NCI-H1105 (cell line): ENCODE measurements around the gene INO80B.
"Not testable (repeated sequence)": the region's sequence is repeated elsewhere in the genome, so short reads cannot be mapped to it uniquely, and the experiment has no call there.

ENCODE experiments used
- DNase-seq: peaks from one replicate; lab custom pipeline; 2025; lab: John Stamatoyannopoulos, UW

The INO80B gene

DNA sequence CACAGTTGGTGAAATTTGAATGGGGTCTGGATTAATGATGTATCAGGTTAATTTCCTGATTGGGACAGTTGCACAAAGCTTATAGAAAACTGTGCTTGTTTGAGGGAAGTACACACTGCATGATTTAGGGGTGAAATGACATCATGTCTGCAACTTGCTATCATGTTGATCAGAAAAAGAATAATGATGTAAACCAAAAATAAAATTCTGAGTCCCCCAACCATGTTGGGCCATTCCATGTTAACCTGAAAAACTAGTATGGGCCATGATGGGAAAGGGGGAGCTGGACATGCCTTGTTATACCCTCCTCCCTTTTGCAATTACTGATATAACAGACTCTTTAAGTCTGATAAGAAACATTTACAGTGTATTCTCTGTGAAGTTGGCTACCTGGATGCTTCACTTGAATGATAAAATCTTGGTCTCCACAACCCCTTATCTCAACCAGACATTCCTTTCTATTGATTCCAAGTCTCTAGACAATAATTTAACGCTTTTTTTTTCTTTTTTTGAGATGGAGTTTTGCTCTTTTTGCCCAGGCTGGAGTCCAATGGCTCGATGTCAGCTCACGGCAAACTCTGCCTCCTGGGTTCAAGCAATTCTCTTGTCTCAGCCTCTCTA lies 4.2 kb upstream of the INO80B start:
- no peak for DNase-seq

DNA sequence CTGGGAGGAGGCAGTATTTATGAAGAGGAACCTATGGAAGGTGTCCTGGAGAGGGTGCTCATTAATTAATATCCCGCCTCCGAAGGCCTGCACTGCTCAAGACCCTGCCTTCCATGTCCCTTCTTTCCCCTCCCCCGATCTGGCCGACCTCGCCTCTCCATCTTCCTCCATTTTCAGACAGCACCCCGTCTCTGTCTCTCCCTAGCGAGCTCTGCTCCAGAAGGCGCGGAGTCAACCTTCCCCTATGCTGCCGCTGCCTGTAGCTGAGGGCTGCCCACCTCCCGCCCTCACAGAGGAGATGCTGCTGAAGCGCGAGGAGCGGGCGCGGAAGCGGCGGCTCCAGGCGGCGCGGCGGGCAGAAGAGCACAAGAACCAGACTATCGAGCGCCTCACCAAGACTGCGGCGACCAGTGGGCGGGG lies 2.3 kb downstream of the INO80B start:
- no peak for DNase-seq

DNA sequence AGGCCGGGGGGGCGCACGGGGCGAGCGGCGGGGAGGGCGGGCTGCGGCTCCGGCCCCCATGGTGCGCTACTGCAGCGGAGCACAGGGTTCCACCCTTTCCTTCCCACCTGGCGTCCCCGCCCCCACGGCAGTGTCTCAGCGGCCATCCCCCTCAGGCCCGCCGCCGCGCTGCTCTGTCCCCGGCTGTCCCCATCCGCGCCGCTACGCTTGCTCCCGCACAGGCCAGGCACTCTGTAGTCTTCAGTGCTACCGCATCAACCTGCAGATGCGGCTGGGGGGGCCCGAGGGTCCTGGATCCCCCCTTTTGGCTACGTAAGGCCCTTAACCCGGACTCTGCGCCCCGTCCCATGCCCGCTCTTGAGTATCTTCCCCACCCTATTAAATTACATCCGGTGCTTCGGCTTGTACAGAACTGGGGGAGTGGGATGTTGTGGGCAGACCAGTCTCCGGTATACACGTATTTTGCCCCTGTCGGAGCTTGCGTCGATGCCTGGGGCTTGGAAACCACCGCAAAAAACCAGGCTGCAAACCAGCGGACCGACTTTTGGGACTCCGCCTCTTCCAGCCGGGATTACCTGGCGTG lies 2.8 kb downstream of the INO80B start:
- peak; percentile 83 for DNase-seq

DNA sequence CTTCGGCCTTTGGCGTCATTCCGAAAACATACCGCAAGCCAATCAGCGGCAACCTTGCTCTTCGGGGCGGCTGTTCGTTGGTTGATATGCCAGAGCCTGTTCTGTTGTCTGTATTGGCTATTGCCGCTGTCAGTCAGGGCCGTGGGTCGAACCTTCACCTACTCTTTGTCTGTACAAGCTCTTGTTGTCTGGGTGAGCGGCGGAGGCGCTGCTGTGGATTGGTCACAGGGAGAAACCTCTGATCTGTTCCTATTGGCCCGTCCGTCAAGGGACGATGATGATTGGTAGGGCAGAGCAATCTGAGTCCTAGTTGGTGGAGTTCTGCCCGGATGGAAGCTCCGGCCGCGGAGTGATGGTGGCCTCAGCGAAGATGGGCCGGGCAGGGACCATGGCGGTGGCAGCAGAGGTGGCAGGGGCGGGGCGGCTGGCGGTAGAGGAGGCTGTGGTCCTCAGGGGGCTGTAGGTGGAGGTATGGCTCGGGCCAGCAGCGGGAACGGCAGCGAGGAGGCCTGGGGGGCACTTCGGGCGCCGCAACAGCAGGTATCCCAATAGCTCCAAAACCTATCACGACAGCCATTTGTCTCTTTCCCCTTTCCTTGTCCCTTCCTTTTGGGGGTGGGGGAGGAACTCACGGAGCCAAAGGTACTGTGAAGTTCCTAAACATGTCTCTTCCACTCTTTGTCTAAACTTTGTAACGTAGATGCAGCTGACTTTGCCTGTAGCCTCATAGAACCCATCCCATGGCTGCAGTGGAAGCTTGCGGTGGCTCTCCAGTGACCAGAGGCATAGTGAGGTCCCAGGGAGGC lies 3.4 kb downstream of the INO80B start, which contains the start of gene WBP1:
Gene WBP1, plus strand, starts transcription at position 307 of the 806 bp plus-strand sequence. Its CDS starts 165 bp downstream, at position 472.
- peak; percentile 98 for DNase-seq

DNA sequence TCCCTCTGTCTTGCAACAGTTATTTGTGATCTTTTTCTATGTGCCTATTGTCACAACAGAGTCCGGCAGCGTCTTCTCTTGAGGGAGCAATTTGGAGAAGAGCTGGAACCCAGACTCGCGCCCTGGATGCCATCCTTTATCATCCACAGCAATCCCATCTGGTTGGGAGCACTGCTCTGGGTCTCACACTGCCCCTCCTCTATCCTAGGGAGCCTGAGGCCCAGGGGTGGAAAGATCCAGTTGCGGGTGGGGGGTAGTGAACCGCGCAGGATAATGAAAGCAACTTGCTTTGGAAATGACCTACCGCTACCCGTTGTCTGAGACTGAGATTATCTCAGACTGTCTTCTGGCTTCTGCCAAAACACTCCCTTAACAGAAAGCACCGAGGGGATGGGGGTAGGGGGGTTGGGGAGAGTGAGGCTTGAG lies 4.1 kb downstream of the INO80B start:
- no peak for DNase-seq

DNA sequence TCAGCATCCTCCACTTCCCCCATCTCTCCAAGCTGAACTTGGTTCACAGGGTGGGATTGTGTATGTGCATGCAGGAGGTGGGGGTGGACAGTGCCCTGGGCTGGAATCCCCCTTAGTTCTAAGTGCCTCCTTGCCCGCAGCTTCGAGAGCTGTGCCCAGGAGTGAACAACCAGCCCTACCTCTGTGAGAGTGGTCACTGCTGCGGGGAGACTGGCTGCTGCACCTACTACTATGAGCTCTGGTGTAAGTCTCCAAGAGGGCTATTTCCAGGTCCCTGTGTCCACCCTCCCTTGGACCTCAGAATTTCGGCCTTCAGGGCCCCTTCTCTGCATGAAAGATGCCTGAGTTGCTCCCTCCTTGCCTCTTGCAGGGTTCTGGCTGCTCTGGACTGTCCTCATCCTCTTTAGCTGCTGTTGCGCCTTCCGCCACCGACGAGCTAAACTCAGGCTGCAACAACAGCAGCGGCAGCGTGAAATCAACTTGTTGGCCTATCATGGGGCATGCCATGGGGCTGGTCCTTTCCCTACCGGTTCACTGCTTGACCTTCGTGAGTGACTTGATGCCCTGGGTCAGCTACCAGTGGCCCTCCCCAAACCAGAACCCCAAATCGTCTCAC lies 4.7 kb downstream of the INO80B start:
- not testable (repeated sequence) for DNase-seq

DNA sequence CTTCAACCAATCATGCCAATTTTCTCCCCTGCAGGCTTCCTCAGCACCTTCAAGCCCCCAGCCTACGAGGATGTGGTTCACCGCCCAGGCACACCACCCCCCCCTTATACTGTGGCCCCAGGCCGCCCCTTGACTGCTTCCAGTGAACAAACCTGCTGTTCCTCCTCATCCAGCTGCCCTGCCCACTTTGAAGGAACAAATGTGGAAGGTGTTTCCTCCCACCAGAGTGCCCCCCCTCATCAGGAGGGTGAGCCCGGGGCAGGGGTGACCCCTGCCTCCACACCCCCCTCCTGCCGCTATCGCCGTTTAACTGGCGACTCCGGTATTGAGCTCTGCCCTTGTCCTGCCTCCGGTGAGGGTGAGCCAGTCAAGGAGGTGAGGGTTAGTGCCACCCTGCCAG lies 5.3 kb downstream of the INO80B start:
- DNase-seq: not testable (repeated sequence)

DNA sequence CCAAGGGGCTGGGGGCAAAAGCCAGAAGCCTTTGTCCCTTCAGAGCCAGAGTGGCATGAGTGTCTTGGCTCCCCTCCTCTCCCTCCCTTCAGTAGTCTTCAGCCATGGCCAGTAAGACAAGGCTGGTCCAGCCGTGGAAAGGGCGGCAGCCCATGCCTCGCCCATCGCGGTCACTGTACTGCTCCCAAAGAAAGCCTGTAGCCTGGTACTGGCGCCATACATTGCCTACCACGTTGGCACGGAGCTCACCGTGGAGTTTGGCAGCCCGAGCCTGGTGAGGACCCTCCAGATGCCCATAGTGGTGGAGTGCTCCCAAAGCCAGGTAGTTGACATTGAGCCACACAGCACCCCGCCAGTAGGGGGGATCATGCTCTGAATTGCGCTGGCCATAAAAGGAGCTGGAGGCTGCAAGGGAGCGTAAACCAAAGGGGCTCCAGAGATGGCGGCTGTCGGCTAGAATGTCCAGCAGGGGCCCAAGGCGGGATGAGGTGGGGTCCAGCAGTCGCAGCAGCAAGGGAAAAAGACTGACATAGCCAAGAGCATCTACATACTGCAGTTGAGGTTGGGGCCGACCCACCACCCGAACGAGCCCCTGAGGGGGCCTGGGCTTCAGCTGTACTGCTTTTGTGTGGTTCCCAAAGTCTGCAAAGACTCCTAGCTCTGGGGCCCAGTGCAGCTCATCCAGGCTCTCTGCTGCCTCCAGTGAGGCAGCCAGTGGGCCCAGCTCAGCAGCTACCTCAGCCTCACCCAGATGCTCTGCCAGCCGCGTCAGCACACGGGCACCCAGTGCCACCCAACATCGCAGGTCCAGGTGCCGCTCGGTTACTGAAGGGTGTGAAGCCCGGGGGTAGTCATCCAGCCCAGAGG lies 6.5 kb downstream of the INO80B start:
- DNase-seq: no peak

DNA sequence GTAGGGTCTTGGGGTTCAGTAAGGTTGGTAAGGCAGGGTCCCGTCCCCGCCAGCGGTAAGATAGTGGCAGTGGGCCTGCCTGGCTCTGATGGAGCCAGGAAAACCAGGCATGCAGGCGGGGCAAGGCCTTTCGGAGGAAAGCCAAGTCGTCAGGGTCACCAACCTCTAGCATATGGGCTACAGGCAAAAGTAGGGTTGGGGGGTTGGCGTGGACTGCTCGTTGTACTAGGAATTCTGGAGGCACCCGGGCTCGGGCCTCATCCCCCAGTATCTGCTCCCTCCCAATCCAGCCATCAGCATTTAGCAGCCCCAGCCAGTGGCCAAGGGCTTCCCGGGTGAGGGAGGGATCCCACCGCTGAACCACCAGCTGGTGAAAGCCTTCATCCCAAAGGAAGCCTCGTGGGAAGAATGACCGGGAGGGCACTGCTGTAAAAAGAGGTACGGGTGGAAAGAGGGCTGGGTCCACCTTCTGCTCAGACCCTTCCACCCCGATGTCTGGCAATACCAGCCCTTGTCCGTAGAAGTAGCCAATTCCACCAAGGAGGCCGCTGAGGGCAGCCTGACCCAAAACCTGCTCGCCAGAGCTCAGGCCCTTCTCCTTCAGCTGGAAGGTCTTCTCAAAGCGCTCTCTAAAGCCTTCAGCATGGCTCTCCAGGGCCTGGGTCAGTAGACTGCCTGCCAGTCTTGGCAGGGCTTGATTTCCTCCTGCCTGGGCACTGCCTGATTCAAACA lies 7.3 kb downstream of the INO80B start:
- no peak for DNase-seq

DNA sequence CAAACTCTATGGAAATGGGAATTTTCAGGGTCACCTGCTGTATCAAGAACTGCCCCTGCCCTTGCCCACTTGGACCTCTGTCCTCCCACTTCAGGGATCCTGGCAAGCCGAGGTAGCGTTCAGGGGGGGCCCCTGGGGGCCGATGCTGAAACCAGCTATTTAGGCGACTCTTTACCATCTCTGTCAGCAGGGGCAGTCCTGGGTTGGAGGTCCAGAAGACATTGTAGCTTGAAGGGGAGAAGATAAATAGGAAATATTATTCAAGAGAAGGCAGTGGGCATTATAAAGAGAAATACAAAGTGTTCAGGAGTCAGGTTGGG lies 7.9 kb downstream of the INO80B start:
- no peak for DNase-seq

DNA sequence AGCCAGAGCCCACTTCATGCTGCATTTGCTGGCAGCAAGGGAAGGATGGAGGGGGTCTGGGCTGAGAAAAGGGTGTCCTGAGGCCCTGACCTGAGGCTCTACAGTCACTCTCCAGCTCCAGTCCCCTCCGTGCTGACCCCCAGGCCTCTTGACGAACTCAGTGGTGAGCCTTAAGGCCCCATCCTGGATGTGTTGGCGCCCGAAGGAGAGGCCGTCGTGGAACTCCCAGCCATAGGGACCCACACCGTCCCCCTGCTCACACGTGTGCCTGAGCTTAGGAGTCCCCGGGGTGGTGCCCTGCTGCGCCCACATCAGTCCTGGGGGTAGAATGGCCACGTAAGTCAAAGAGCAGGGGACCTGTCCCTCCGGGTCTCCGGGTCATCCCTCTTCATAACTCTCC lies 9.5 kb downstream of the INO80B start:
- no peak for DNase-seq

DNA sequence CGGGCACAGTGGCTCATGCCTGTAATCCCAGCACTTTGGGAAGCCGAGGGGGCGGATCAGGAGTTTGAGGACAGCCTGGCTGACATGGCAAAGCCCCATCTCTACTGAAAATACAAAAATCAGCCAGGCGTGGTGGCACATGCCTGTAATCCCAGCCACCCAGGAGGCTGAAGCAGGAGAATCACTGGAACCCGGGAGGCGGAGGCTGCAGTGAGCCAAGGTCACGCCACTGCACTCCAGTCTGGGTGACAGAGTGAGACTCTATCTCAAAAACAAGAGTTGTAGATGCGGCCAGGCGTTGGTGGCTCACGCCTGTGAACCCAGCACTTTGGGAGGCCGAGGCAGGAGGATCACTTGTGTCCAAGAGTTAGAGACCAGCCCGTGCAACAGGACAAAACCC lies 15.9 kb downstream of the INO80B start:
- not testable (repeated sequence) for DNase-seq

DNA sequence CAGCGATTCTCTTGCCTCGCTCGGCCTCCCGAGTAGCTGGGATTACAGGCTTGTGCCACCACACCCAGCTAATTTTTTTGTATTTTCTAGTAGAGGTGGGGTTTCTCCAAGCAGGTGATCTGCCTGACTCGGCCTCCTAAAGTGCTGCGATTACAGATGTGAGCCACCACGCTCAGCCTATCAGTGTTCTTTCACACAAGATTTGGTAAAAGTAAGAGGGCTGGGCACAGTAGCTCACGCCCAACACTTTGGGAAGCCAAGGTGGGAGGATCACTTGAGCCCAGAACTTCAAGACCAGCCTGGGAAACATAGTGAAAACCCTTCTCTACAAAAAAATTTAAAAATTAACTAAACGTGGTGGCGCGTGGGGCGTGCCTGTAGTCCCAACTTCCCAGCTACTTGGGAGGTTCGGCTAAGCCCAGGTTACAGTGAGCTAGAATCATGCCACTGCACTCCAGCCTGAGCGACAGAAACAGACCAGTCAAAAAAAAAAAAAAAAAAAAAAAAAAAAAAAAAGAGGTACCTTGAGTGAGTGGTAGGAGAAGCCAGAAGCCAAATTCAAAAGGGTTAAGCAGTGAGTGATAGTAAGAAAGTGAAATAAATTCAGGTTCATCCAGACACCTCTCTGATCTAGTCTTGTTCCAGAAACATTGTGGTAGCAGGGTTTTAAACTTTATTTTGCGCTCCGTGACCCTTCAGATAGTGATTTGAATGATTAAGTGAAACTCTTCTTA lies 16.6 kb downstream of the INO80B start:
- no peak for DNase-seq

DNA sequence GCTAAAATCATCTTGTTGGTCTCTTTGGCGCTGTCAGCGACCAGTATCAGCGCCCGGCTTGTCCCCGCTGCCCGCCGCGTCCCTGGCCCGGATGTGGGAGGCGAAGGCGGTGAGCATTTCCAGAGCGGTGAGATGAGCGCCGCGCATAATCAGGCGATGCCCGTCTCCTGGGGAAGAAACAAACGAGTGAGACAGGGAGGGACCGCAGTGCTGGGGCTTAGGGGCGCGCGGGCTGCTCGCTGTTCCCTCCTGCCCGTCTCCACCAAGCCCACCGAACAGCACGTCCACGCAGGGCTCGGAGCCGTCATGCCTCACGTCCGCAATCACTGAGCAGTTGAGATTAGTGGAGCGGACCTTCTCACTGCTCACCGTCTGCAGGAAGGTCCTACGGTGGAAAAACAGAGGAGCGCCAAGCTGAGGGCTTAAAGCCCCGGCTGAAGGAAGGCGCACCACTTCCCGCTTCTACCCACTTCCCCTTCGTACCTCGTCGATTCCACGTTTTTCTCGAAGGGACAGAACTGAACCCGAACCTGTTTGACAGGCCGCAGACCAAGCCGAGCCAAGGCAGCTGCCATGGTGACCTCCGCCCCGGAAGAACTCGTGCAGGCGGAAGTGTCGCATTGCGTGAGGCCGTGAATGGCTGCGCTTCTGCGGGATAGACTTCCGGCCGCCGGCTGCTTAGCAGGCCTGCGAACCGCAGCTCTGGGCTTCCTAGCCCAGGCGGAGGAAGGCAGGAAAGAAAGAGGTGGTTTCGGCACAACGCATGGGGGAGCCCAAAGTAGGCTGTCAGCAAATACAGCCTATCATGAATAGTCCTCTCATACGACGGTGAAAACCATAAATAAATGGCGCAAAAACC lies 17.4 kb downstream of the INO80B start, which contains the start of gene MRPL53:
Gene MRPL53, minus strand, starts transcription at position 595 of the 859 bp plus-strand sequence. Its CDS starts 20 bp downstream, at position 575.
- peak; percentile 88 for DNase-seq

DNA sequence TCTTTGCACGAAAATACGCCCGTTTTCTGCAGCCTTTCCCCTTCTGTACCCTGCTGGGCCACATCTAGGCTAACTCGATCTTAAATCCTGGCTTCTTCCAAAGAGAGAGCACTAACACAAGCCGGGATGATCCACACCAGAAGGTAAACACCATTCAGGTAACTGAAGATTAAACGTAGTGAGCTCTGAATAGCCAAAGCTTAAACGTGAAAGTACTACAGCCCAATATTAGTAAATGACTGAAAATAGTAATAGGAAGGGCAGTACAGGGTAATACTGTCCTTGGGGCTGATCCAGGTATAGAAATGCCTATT lies 18.0 kb downstream of the INO80B start:
- no peak for DNase-seq

DNA sequence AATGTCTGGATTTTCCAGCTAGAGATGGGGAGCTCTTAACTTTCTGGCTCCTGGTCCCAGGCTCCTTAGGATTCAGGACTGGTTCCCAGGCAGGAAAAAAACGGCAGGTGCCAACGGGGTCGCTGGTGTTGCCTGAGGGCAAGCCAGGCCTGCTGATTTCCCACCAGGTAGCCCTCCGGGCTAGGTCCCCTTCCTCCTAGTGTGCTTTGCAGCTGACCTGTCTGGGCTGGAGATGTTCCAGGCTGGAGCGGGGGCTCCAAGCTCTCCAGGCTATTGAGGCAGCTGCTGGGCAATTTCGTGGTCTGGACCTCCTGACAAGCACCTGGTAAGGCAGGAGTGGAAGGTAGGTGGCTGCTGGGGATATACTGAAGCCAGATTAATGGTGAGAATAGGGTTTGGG lies 19.6 kb downstream of the INO80B start:
- no peak for DNase-seq

DNA sequence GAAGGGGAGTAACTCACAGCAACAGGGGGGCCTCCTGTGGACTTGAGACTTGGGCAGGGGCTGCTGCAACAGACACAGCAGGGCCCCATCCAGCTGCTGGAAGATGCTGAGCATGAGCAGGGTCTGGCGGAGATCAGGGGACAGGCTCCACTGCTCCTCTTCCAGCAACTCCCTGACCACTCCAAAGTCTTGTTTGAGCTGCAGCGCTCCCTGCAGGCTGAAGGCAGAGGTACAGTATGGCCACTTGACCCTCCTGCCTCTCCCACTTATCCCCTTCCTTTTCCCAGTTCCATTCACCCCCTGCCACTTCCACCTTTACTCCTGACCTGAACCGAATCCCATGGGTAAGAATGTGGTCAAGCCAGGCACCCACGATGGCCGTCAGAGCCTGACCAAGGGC lies 20.0 kb downstream of the INO80B start:
- no peak for DNase-seq

DNA sequence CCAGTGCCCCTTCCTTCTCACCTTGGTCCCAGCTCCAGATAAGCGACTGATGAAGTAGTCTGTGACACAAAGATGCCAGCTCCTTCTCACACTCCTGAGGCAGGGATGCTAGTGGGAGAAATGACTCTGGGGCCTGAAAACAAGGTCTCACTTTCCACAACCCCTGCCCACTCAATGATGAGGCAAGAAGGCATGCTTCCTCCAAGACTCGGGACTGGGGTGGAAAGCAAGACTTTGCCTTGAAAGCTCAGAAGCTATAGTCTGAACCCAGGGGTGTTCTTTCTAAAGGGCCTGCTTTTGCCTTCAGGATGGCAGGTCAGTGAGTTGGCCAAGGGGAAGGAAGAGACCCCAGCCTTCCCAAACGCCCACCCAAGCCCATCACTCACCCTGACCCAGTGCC lies 26.5 kb downstream of the INO80B start:
- DNase-seq: no peak

DNA sequence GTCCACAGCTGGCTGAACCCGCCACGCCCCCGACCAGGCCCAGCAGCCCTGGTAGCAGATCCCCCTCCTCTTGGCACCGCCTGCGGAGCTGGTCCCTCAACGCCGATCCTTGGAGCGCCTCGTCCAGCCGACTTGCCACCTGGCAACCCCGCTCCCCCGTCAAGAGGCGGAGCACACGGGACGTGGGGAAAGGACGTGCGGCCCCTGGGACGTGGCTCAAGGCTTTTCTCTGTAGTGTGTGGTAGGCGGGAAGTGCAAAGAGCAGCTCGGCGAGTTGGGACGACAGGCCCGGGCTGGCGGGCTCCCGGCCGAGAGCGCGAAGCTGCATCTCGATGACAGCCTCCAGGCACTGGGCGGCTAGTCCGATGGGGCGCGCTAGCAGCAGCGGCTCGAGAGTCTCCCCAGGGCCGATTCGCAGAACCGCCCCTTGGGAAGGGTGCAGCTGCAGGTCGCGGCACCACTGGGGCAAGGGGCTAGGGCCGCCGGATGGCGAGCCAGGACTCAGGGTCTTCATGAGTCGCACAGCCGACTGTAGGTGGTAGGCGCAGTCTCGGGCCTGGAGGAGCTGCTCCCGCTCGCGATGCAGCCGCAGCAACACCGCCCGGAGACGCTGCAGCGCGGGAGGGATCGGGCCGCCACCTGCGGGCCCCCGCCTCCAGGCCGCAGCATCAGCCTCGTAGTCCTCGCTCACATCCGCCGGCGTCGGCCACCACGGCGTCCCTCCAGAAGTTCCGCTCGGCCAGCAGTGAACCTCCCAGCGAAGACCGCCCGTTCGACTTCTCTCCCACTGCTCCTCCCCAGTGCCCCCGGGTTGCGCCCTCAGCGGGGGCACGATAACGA lies 27.3 kb downstream of the INO80B start:
- DNase-seq: no peak
